OCI-LY1 (cell line): ENCODE measurements around the gene SLC19A1.

ENCODE experiments used
- H2AFZ ChIP-seq: fragments of 200-600 bp; sonication (generic), shearing (Covaris generic); 2 replicates; pipeline ENCODE4 v1.6.0; 2014; ENCODE audit warnings: antibody characterized with exemption, mild to moderate bottlenecking, low read length
- H3F3A ChIP-seq: fragments of 200-600 bp; sonication (generic), shearing (Covaris generic); 2 replicates; pipeline ENCODE4 v1.6.0; 2014; ENCODE audit warnings: mild to moderate bottlenecking, antibody characterized with exemption, low read length, moderate library complexity; ENCODE audit not compliant: insufficient read depth
- H3K27ac ChIP-seq: fragments of 200-600 bp; sonication (generic); 2 replicates; pipeline ENCODE4 v1.5.1; 2014; ENCODE audit warnings: low read length, mixed run types, mild to moderate bottlenecking, low read depth; ENCODE audit not compliant: poor library complexity, severe bottlenecking
- H3K27me3 ChIP-seq: fragments of 200-600 bp; sonication (generic); 2 replicates; pipeline ENCODE4 v1.6.0; 2014; ENCODE audit warnings: antibody characterized with exemption, mild to moderate bottlenecking, low read length, moderate library complexity; ENCODE audit not compliant: insufficient read depth
- H3K36me3 ChIP-seq: fragments of 200-600 bp; sonication (generic); 2 replicates; pipeline ENCODE4 v1.6.1; 2014; ENCODE audit warnings: mild to moderate bottlenecking, antibody characterized with exemption, low read length, moderate library complexity, mixed read lengths; ENCODE audit not compliant: insufficient read depth
- H3K4me1 ChIP-seq: fragments of 200-600 bp; sonication (generic); 2 replicates; pipeline ENCODE4 v1.5.1; 2014; ENCODE audit warnings: mild to moderate bottlenecking, low read length, moderate library complexity; ENCODE audit not compliant: insufficient read depth, severe bottlenecking
- H3K4me2 ChIP-seq: fragments of 200-600 bp; sonication (generic), shearing (Covaris generic); 2 replicates; pipeline ENCODE4 v1.6.1; 2014; ENCODE audit warnings: low read length
- H3K4me3 ChIP-seq: fragments of 200-600 bp; sonication (generic); 2 replicates; pipeline ENCODE4 v1.5.1; 2014; ENCODE audit warnings: low read length, low read depth, mild to moderate bottlenecking, mixed read lengths; ENCODE audit not compliant: poor library complexity, severe bottlenecking
- H3K79me2 ChIP-seq: fragments of 200-600 bp; shearing (Covaris generic); 2 replicates; pipeline ENCODE4 v1.6.1; 2016; ENCODE audit warnings: mixed run types, low read length, mixed read lengths; ENCODE audit not compliant: insufficient read depth
- H3K9ac ChIP-seq: fragments of 200-600 bp; sonication (generic), shearing (Covaris generic); 2 replicates; pipeline ENCODE4 v1.6.1; 2014; ENCODE audit warnings: mild to moderate bottlenecking, low read length, mixed read lengths
- H3K9me2 ChIP-seq: fragments of 200-600 bp; sonication (generic), shearing (Covaris generic); 2 replicates; pipeline ENCODE4 v1.6.1; 2014; ENCODE audit warnings: low read depth, mild to moderate bottlenecking, low read length, mixed read lengths
- H3K9me3 ChIP-seq: fragments of 200-600 bp; shearing (Covaris generic); 2 replicates; pipeline ENCODE4 v1.6.1; 2014; ENCODE audit warnings: low read length, mixed read lengths
- H4K20me1 ChIP-seq: fragments of 200-600 bp; sonication (generic), shearing (Covaris generic); 2 replicates; pipeline ENCODE4 v1.6.0; 2016; ENCODE audit warnings: mild to moderate bottlenecking, low read length; ENCODE audit not compliant: insufficient read depth
- CTCF ChIP-seq: fragments of 200-600 bp; sonication (generic), shearing (Covaris generic); IDR thresholded peaks from 2 replicates; pipeline ENCODE4 v1.5.1; 2017; ENCODE audit warnings: mild to moderate bottlenecking, antibody characterized with exemption, low read length, moderate library complexity, mixed read lengths
- EZH2 ChIP-seq: fragments of 200-600 bp; sonication (generic), shearing (Covaris generic); IDR thresholded peaks from 2 replicates; pipeline ENCODE4 v1.8.0; 2017; ENCODE audit warnings: borderline replicate concordance, mixed run types, mild to moderate bottlenecking, antibody characterized with exemption, low read length, moderate library complexity, mixed read lengths

SLC19A1 gene

GRCh38 chr21:45469273-45470086, 72.8 kb downstream of the SLC19A1 start:
- TF ChIP-seq CTCF (no peak), EZH2 (no peak)
- Histone ChIP-seq H3K9ac (no peak overlapping the region), H4K20me1 (no peaks in the 10 kb centered on the region), H3K27ac (no peak overlapping the region), H3K9me3 (no peaks in the 10 kb centered on the region), H3K4me1 (peaks cover 7% of the 10 kb centered on the region), H3K36me3 (no peaks in the 10 kb centered on the region), H3K9me2 (no peaks in the 10 kb centered on the region), H3K4me2 (no peak overlapping the region), H2AFZ (no peak overlapping the region), H3K4me3 (no peak overlapping the region), H3K27me3 (peaks cover 8% of the 10 kb centered on the region; the same call in 1 of the 2 replicates), H3K79me2 (no peaks in the 10 kb centered on the region), H3F3A (no peaks in the 10 kb centered on the region)

GRCh38 chr21:45468971-45469272, 73.3 kb downstream of the SLC19A1 start:
- no peak overlapping the region for H3K4me2 ChIP-seq
- H3K79me2 ChIP-seq = no peaks in the 10 kb centered on the region
- H3K9ac ChIP-seq = no peak overlapping the region
- no peaks in the 10 kb centered on the region for H3K9me2 ChIP-seq
- H3K27ac ChIP-seq = no peak overlapping the region
- no peaks in the 10 kb centered on the region for H3K9me3 ChIP-seq
- H3K27me3 ChIP-seq = peaks cover 4% of the 10 kb centered on the region; the same call in 1 of the 2 replicates
- H3K4me1 ChIP-seq = peaks cover 13% of the 10 kb centered on the region
- TF ChIP-seq EZH2 = no peak
- no peak overlapping the region for H3K4me3 ChIP-seq
- H3F3A ChIP-seq = no peaks in the 10 kb centered on the region
- H2AFZ ChIP-seq = no peak overlapping the region
- no peaks in the 10 kb centered on the region for H4K20me1 ChIP-seq
- no peaks in the 10 kb centered on the region for H3K36me3 ChIP-seq

- H4K20me1 ChIP-seq = no peaks in the 10 kb centered on the region
Measured at GRCh38 chr21:45468051-45468970, 73.9 kb downstream of the SLC19A1 start.

More at GRCh38 chr21:45468051-45468970, 73.9 kb downstream of the SLC19A1 start:
- H3K4me1 ChIP-seq = peaks cover 14% of the 10 kb centered on the region
- H3K9ac ChIP-seq = no peak overlapping the region
- H3K27ac ChIP-seq = no peak overlapping the region
- TF ChIP-seq EZH2 (no peak), CTCF (no peak)
- H3K9me2 ChIP-seq = no peaks in the 10 kb centered on the region
- H3K36me3 ChIP-seq = no peaks in the 10 kb centered on the region
- H3K27me3 ChIP-seq = peaks cover 4% of the 10 kb centered on the region; the same call in 1 of the 2 replicates
- no peak overlapping the region for H3K4me3 ChIP-seq
- H3K4me2 ChIP-seq = no peak overlapping the region
- H2AFZ ChIP-seq = no peak overlapping the region
- H3K79me2 ChIP-seq = no peaks in the 10 kb centered on the region
- no peaks in the 10 kb centered on the region for H3F3A ChIP-seq
- H3K9me3 ChIP-seq = no peaks in the 10 kb centered on the region
